Psoas muscle (tissue), 8 donors: ENCODE measurements around the gene FLVCR1. TPM values are rescaled to one million over a fixed set of nuclear protein-coding genes. Genes with fewer than 3 reads are reported as not detected.

Experiments used
- ATAC-seq, 4 donors: fragments of 200-7000 bp; cut with Tn5 transposase; one replicate each; pipeline ENCODE4 v1.9.1; 2020; ENCODE audit warnings: moderate library complexity in 3 of 4, mild to moderate bottlenecking in 2 of 4
- DNase-seq, 2 donors: peaks; one replicate each; pipeline ENCODE4 v3.0.0-alpha.2; 2020
- H3K27ac ChIP-seq: fragments of 200-600 bp; one replicate; pipeline ENCODE4 v1.8.0; 2022
- H3K27me3 ChIP-seq, 3 donors: fragments of 200-600 bp in 1 of 3; one replicate each; pipeline versions ENCODE4 v1.6.1 to v1.8.0; 2013 to 2022; ENCODE audit warnings: low read length in 2 of 3, mild to moderate bottlenecking in 2 of 3, moderate library complexity in 1 of 3; ENCODE audit not compliant: insufficient read depth in 3 of 3
- H3K36me3 ChIP-seq, 2 donors: fragments of 200-600 bp in 1 of 2; one replicate each; pipeline versions ENCODE4 v1.6.1 to v1.8.0; 2013 to 2022; ENCODE audit warnings: low read depth in 1 of 2, mild to moderate bottlenecking in 1 of 2, moderate library complexity in 1 of 2; ENCODE audit not compliant: insufficient read depth in 1 of 2
- H3K4me1 ChIP-seq: fragments of 200-600 bp; one replicate; pipeline ENCODE4 v1.8.0; 2022
- H3K4me3 ChIP-seq: fragments of 200-600 bp; one replicate; pipeline ENCODE4 v1.8.0; 2022; ENCODE audit warnings: mild to moderate bottlenecking
- H3K9me3 ChIP-seq: fragments of 200-600 bp; one replicate; pipeline ENCODE4 v1.8.0; 2022
- WGBS, 3 donors: extraction: QIAGEN DNeasy Blood & Tissue Kit; methylation state at CpG; one replicate each; pipeline versions ENCODE4 v1.1.6 to v1.1.7; 2013; 5-methylcytosine and 5-hydroxymethylcytosine counted together
- intact Hi-C, 2 donors: fragments of 100-400 bp; cut with DNase I; formaldehyde crosslinking; loops; one replicate each; pipeline versions ENCODE4 v1.11.0 to v1.14.2; 2022
- polyA plus RNA-seq, 3 donors: library from polyadenylated mRNA; stranded (reverse); fragments of 200-250 nt; gene quantifications; one replicate each; pipeline ENCODE4 v1.2.3, GENCODE V29; 2013
- total RNA-seq, 4 donors: library from RNA; stranded (reverse); fragmentation: NEBNext Ultra II Directional in 2 of 4; extraction: Animal tissue kit (Norgen Biotek cat#: 25700) in 2 of 4; gene quantifications; one replicate each; pipeline versions ENCODE4 v1.2.1 to v1.2.4, GENCODE V29; 2021 to 2023
- TF ChIP-seq, protein P1 (sequence below): fragments of 200-600 bp; IDR thresholded peaks from one replicate; pipeline ENCODE4 v1.8.0; 2022; ENCODE audit warnings: antibody characterized with exemption
- donor health status: healthy with polysubstance abuse.
- donor health status: DM: no; HTN: no; CAD: no; lungs with moderate emphysema.
- donor health status: Bipolar disorder and iron deficiency.
- donor health status: healthy.
- donor health status: DM: yes; HTN: yes; CAD: no.
- donor health status: DM: no; HTN: no; CAD: no.
- donor health status: DM: no; HTN: no; CAD: no.
- donor health status: DM: yes; HTN: yes; CAD: no.

FLVCR1 gene
- total and polyA plus RNA-seq, 7 donors, result 0.52 to 2.6 (median 1.5) TPM

DNA sequence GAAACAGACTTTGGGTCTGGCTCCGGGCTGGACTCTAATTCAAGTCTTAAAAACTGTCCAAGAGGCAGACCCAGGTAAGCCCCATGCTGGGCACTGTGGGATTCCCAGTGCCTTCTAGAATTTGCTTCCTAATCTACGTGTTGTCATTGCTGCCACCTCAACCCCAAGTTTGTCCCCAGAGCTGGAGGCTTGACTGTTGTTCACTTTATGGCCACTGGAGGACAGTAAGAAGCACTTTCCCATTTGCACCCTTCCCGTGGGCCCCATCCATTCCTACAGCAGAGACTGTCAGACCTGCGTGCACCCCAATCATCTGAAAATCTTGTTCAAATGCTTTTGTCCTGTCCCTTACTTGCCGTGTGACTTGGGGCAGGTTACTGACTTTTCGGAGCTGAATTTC, 62.8 kb downstream of the FLVCR1 start:
- peaks cover 3% of the 10 kb centered on the region for H3K4me1 ChIP-seq
- H3K27me3 ChIP-seq, result no peaks in the 10 kb centered on the region
- 70 to 75% (median 72%) methylated on average over 6 of the region's 6 CpGs for WGBS, 3 donors
- TF ChIP-seq, protein P1, sequence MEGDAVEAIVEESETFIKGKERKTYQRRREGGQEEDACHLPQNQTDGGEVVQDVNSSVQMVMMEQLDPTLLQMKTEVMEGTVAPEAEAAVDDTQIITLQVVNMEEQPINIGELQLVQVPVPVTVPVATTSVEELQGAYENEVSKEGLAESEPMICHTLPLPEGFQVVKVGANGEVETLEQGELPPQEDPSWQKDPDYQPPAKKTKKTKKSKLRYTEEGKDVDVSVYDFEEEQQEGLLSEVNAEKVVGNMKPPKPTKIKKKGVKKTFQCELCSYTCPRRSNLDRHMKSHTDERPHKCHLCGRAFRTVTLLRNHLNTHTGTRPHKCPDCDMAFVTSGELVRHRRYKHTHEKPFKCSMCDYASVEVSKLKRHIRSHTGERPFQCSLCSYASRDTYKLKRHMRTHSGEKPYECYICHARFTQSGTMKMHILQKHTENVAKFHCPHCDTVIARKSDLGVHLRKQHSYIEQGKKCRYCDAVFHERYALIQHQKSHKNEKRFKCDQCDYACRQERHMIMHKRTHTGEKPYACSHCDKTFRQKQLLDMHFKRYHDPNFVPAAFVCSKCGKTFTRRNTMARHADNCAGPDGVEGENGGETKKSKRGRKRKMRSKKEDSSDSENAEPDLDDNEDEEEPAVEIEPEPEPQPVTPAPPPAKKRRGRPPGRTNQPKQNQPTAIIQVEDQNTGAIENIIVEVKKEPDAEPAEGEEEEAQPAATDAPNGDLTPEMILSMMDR, result peak; percentile 27
- ATAC-seq (no peak), DNase-seq (no peak)
- H3K4me3 ChIP-seq, result no peak overlapping the region
- intact Hi-C loops, result no loop called here
- no peaks in the 10 kb centered on the region for H3K36me3 ChIP-seq
- no peaks in the 10 kb centered on the region for H3K9me3 ChIP-seq
- no peak overlapping the region for H3K27ac ChIP-seq

DNA sequence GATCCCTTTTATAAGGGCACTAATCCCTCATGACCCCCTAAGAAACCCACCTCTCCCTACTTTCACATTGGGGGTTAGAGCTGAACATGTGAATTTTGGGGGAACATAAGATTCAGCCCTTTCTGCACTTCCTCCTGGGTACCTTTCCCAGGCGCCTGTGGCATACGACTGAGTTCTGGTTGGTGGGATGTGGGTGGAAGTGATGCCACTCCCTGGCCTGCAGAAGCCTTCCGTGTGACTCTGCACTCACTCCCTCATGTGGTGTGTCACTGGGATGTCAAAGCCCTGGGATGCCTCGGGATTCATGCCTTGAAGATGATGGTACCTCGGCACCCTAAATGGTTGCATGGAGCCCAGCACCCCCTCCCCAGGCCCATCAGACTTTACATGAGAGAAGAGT, 63.9 kb downstream of the FLVCR1 start:
- no peaks in the 10 kb centered on the region for H3K36me3 ChIP-seq
- 75 to 80% (median 79%) methylated on average over 5 of the region's 5 CpGs for WGBS, 3 donors
- H3K27ac ChIP-seq, result no peak overlapping the region
- no peak for ATAC-seq
- H3K27me3 ChIP-seq, result no peaks in the 10 kb centered on the region
- intact Hi-C loops, result no loop called here
- H3K4me3 ChIP-seq, result no peak overlapping the region
- no peaks in the 10 kb centered on the region for H3K4me1 ChIP-seq
- TF ChIP-seq, protein P1, result no peak
- DNase-seq, result no peak
- no peaks in the 10 kb centered on the region for H3K9me3 ChIP-seq

DNA sequence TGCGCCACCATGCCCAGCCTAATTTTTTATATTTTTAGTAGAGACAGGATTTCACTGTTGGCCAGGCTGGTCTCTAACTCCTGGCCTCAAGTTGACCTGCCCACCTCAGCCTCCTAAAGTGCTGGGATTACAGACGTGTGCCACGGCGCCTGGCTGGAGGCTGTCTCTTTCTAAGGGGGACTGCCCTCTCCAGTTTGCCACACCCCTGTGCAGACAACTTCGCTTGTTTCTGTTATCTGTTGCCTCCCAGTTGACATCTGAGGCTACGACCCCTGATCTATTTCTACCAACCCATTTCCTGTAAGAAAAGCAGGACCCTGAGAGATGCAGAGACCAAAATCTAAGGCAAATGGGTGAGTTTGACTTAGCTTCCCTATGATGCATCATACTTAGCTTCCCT, 68.3 kb downstream of the FLVCR1 start:
- Histone ChIP-seq H3K9me3 (no peaks in the 10 kb centered on the region), H3K36me3 (no peaks in the 10 kb centered on the region), H3K27me3 (no peaks in the 10 kb centered on the region), H3K27ac (no peak overlapping the region), H3K4me1 (no peaks in the 10 kb centered on the region), H3K4me3 (no peak overlapping the region)
- ATAC-seq (no peak), DNase-seq (no peak)
- 93 to 95% (median 94%) methylated on average over 6 of the region's 6 CpGs for WGBS, 3 donors
- TF ChIP-seq, protein P1, result no peak
- intact Hi-C loops, result no loop called here

DNA sequence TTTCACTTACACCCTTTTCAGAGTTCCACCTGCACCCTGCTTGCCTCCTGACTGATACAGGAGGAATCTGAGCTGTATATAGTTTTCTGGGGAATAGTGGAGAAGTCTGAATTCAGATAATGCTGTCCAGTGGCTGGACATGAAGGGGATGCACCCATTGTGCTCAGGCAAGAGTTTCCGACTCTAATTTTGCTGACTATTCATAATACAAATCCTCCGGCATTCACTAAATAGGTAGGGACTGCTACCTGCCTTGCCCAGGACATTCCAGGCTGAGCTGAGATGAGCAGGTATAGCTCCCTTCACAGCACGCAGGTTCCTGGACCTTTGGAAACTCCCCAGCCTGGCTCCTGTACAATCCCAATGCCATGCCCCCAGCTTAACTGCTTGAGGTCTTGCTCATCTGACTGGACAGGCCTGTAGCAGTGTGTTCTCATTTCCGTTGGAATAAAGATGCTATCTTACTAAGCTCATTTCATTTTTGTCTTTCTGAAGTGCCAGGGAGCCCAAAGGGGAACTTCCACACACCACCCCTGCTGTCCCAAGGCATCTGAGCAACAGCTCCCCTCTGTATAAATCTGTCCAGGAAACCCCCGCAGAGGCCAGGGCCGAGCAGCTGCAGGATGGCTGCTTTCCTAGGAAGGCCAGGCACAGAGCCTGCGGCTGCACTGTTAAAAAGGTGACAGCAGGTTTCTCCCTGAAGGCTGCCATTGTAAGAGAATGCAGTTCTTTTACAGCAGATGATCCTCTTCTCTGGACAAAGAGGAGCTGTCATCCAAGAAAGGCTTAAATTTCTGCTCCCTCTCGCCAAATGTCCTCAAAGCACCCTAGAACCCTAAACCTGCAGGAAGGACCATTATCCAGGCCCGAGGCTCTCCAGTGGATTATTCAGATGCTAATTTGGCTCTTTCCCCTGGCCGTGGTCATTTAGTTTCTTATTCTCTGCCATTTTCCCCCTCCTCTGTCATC, 70.5 kb downstream of the FLVCR1 start:
- Histone ChIP-seq H3K4me1 (no peaks in the 10 kb centered on the region), H3K4me3 (no peak overlapping the region), H3K9me3 (no peaks in the 10 kb centered on the region), H3K36me3 (no peaks in the 10 kb centered on the region), H3K27me3 (no peaks in the 10 kb centered on the region), H3K27ac (no peak overlapping the region)
- TF ChIP-seq, protein P1, result no peak
- ATAC-seq (no peak), DNase-seq (no peak)
- WGBS, 3 donors, result 27 to 37% (median 34%) methylated on average over 10 of the region's 10 CpGs
- intact Hi-C loops, result no loop called here
